Measurements from ENCODE around the gene SH3RF3.
A peak's percentile ranks its signal among the peaks of the same experiment; 100 is the strongest.

Gene SH3RF3

DNA sequence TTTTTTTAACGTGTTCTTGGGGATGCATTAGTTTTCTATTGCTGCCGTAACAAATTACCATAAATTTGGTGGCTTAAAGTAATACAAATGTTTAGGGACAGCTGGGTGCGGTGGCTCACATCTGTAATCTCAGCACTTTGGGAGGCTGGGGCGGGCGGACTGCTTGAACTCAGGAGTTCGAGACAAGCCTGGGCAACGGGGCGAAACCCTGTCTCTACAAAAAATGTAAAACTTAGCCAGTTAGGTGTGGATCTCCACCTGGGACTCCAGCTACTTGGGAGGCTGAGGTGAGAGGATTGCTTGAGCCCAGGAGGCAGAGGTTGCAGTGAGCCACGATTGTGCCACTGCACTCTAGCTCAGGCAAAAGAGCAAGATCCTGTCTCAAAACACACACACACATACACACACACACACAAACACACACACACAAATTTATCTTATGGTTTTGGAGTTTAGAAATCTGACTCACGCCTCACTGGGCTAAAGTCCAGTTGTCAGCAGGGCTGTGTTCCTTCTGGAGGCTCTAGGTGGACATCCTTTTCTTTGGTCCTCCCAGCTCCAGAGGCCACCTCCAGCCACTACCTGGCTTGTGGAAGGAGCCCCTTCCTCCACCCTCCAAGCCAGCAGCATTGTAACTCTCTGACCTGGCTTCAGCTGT is 408.7 kb downstream of the SH3RF3 start:
- no peak for DNase-seq

DNA sequence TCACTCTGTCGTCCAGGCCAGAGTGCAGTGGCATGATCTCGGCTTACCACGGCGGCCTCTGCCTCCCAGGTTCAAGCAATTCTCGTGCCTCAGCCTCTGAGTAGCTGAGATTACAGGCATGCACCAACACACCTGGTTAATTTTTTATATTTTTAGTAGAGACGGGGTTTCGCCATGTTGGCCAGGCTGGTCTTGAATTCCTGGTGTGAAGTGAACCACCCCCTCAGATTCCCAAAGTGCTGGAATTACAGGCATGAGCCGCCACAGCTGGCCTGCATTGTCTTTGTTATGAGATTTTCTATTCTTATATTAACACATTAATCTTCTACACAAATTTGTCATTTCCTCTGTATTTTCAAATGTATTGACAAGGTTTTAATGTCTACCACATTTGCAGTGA is 409.5 kb downstream of the SH3RF3 start:
- DNase-seq = no peak

DNA sequence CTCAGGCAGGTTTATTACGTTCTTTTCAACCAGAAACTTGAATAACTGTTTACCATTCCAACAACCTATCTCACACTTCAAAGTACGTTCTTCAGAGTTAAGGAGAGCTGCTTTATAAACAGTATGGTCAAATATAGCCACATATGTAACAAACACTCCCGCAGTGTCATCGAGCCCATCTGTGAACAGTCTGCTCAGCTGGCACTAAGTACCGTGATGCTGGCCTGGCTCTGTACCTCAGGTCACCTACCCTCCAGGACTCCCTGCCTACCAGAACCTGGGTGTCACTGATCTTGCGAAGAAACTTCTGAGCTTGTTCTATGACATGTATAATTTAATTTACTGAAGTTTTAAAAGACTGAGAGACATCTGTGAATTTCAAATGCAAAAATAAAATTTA is 413.4 kb downstream of the SH3RF3 start:
- no peak for DNase-seq

DNA sequence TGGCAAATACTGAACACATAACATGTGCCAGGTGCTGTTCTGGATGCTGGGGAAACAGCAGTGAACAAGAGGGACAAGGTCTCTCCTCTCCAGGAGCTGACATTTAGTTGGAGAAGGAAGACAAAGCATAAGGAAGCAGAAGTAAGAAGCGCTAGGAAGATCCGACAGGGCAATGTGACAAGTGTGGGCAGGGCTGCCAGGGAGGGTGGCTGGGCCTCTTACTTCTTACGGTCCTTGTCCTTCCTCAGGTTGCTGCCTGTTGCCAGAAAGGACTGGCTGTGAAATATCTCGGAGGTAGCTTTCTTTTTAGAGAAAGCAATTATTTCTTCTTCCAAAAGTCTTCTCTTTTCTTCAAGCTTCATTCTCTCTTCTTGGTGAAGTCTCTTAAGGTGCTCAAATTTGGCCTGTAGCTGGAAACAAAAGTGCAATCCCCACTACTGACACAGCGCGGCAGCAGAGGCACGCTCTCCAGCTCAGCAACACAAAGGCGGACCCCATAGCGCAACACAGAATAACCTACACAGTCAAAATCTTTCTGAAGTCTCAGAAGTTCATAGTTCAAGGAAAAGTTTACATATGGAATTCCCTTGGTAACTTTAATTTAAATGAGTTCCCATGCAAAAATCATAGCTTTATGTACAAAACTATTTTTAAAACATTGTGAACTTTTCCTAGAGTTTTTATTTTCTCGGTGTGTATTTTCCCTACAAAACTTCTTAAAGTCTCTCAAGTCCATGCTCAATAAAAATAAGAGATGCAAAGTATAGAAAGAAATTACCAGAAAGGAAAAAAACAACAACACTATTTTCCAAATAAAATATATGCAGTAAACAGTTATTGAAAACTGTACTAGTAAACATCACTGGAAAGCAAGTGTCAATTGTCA is 417.1 kb downstream of the SH3RF3 start:
- peak; percentile 41 to 57 for DNase-seq

DNA sequence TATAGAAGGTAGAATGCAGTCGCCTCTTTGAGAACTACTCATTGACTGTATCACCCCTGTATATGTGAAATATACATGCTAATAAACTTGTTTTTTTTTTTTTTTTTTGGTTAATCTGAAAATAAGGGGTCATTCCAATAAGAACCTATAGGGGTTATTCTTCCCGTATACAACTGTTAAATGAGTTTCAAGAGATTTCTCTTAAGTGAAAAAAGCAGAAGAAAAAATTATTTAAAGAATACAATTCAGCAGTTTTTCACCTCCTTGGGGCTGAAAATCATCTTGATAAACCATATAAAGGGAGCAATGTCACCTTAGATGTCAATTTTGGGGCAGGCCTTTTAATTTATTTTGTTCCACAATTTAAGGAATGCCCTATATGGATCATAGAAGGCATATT is 418.3 kb downstream of the SH3RF3 start:
- DNase-seq = no peak

DNA sequence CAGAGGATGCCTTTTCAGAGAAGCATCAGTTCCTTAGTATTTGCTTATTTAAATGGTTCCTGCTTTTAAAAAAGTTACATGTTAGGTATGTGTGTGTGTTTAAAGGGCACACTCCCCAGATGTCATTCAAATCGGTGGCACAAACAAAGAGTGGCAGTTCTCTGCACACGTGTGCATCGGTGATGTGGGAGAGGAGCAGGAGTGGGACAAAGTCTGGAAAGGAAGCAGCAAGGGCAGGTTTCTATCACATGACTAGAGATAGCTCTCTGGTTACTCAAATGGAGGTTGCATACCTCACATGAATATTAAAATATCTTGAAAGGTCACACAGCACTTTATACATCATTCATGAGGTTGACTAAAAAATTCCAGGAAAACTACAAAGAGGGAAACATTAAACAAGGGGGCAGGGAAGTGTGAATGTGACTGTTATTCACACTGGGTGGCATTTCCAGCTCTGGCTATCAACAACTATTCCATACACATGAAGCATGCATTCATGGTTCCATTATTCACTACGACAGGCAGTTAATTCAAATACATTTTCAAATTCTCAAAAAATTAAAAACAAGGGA is 420.1 kb downstream of the SH3RF3 start:
- no peak for DNase-seq
